BJ (cell line): ENCODE data around the gene AGXT. TPM values are rescaled to one million over a fixed set of nuclear protein-coding genes. Genes with fewer than 3 reads are reported as not detected.

Source experiments
- CTCF ChIA-PET: fragments of 350-600 bp; formaldehyde crosslinking; extraction: SDS; loops from one replicate; lab custom pipeline; 2021; ENCODE audit warnings: antibody characterized with exemption, inconsistent platforms; lab: Yijun Ruan, JAX
- POLR2A ChIA-PET: fragments of 300-600 bp; sonication (Branson Sonifier 250); formaldehyde crosslinking; extraction: SDS; loops from one replicate; lab custom pipeline; 2021; ENCODE audit warnings: antibody characterized with exemption; lab: Charles Lee
- DNase-seq: peaks from one replicate; pipeline ENCODE4 v3.0.0-alpha.2; 2011; ENCODE audit warnings: low read depth
- H3K27me3 ChIP-seq: 2 replicates; pipeline ENCODE4 v1.6.0; 2011; ENCODE audit warnings: low read length; ENCODE audit not compliant: control insufficient read depth, insufficient read depth
- H3K36me3 ChIP-seq: 2 replicates; pipeline ENCODE4 v1.5.1; 2011; ENCODE audit warnings: low read length; ENCODE audit not compliant: control insufficient read depth, insufficient read depth
- H3K4me3 ChIP-seq: 2 replicates; pipeline ENCODE4 v1.5.1; 2011; ENCODE audit warnings: low read depth, mild to moderate bottlenecking, control low read depth, low read length
- CTCF ChIP-seq: IDR thresholded peaks from 2 replicates; pipeline ENCODE4 v1.5.1; 2011; ENCODE audit warnings: low read depth, mild to moderate bottlenecking, control low read depth, inconsistent platforms, low read length, moderate library complexity; ENCODE audit not compliant: insufficient read depth
- polyA plus RNA-seq: library from polyadenylated mRNA; depleted of rRNA; stranded (reverse); fragments of >200 nt; gene quantifications from 2 replicates; pipeline ENCODE4 v1.2.3, GENCODE V29; 2011

The AGXT gene
- polyA plus RNA-seq, 1 experiment: not detected

GRCh38 chr2:240850756-240851077, 17.9 kb upstream of the AGXT start:
- ChIA-PET CTCF (interaction anchor here (0.7 to 1.7 kb wide), 31 partner anchors 10 to 852 kb away, joined by 3 to 20 read pairs (median 4); partner anchors contain the start of genes AGXT, HDLBP and SEPTIN2), POLR2A (no interaction called here)
- TF ChIP-seq CTCF: no peak
- Histone ChIP-seq H3K36me3 (no peaks in the 10 kb centered on the region), H3K27me3 (no peaks in the 10 kb centered on the region), H3K4me3 (no peak overlapping the region)
- DNase-seq: no peak

- POLR2A ChIA-PET: interaction anchor here (0.6 kb wide), 1 partner anchor 229 kb away, joined by 3 read pairs; no protein-coding TSS in a partner anchor
- CTCF ChIA-PET: interaction anchor here (0.6 to 1.7 kb wide), 37 partner anchors 9 to 851 kb away, joined by 3 to 20 read pairs (median 4); partner anchors contain the start of genes AGXT, HDLBP and SEPTIN2
- Histone ChIP-seq H3K36me3 (no peaks in the 10 kb centered on the region), H3K27me3 (no peaks in the 10 kb centered on the region), H3K4me3 (no peak overlapping the region)
- DNase-seq: no peak
- peak; percentile 94 for TF ChIP-seq CTCF
Measured at GRCh38 chr2:240851078-240851991, 17.3 kb upstream of the AGXT start.

- ChIA-PET POLR2A (no interaction called here), CTCF (interaction anchor here (0.6 to 2.2 kb wide), 4 partner anchors 9 to 543 kb away, joined by 3 to 8 read pairs (median 5); no protein-coding TSS in a partner anchor)
- H3K27me3 ChIP-seq: peaks cover 2% of the 10 kb centered on the region; the same call in 1 of the 2 replicates
- no peak for TF ChIP-seq CTCF
- H3K36me3 ChIP-seq: no peaks in the 10 kb centered on the region
- H3K4me3 ChIP-seq: no peak overlapping the region
- DNase-seq: no peak
Measured at GRCh38 chr2:240852671-240853314, 15.8 kb upstream of the AGXT start.

GRCh38 chr2:240855670-240856069, 13.0 kb upstream of the AGXT start:
- DNase-seq: no peak
- Histone ChIP-seq H3K27me3 (peaks cover 3% of the 10 kb centered on the region), H3K36me3 (no peaks in the 10 kb centered on the region), H3K4me3 (no peak overlapping the region)
- POLR2A ChIA-PET: no interaction called here
- CTCF ChIA-PET: interaction anchor here (0.6 kb wide), 1 partner anchor 46 kb away, joined by 3 read pairs; no protein-coding TSS in a partner anchor
- no peak for TF ChIP-seq CTCF
